Spleen (tissue), 11 donors: Measurements from ENCODE around the gene ROBO1. TPM values are rescaled to one million over a fixed set of nuclear protein-coding genes. Genes with fewer than 3 reads are reported as not detected.

Experiments used
- DNase-seq: peaks from one replicate; pipeline ENCODE4 v3.0.0-alpha.2; 2020
- H3K27ac ChIP-seq, 8 donors: fragments of 200-600 bp; sonication (generic) in 7 of 8; 1 replicate in 4 of 8; 2 replicates in 4 of 8; pipeline versions ENCODE4 v1.5.0 to v1.8.0; 2016 to 2021; ENCODE audit warnings: inconsistent platforms in 4 of 8, mild to moderate bottlenecking in 4 of 8, moderate library complexity in 1 of 8
- H3K27me3 ChIP-seq, 7 donors: fragments of 200-600 bp; sonication (generic) in 6 of 7; replicated peaks in 1 of 7; 1 replicate in 4 of 7; 2 replicates in 3 of 7; pipeline versions ENCODE4 v1.5.0 to v1.8.0; 2016 to 2021; ENCODE audit warnings: inconsistent platforms in 3 of 7, mild to moderate bottlenecking in 1 of 7
- H3K36me3 ChIP-seq, 6 donors: fragments of 200-600 bp; sonication (generic) in 5 of 6; 1 replicate in 4 of 6; 2 replicates in 2 of 6; pipeline versions ENCODE4 v1.5.0 to v1.8.0; 2016 to 2021; ENCODE audit warnings: inconsistent platforms in 2 of 6
- H3K4me1 ChIP-seq, 6 donors: fragments of 200-600 bp; sonication (generic) in 5 of 6; 1 replicate in 3 of 6; 2 replicates in 3 of 6; pipeline versions ENCODE4 v1.5.0 to v1.8.0; 2016 to 2021; ENCODE audit warnings: inconsistent platforms in 3 of 6
- H3K4me3 ChIP-seq, 8 donors: fragments of 200-600 bp; sonication (generic) in 7 of 8; 1 replicate in 4 of 8; 2 replicates in 4 of 8; pipeline versions ENCODE4 v1.5.0 to v1.8.0; 2016 to 2021; ENCODE audit warnings: inconsistent platforms in 4 of 8, mild to moderate bottlenecking in 4 of 8, moderate library complexity in 2 of 8
- H3K9me3 ChIP-seq, 8 donors: fragments of 200-600 bp; sonication (generic) in 7 of 8; 1 replicate in 4 of 8; 2 replicates in 4 of 8; pipeline versions ENCODE4 v1.5.0 to v1.8.0; 2016 to 2021; ENCODE audit warnings: inconsistent platforms in 4 of 8
- POLR2A ChIP-seq, 3 donors: fragments of 450-650 bp; IDR thresholded peaks; one replicate each; pipeline ENCODE4 v1.5.1; 2017; ENCODE audit warnings: antibody characterized with exemption in 3 of 3, mild to moderate bottlenecking in 1 of 3
- POLR2AphosphoS5 ChIP-seq, 3 donors: sonication (generic); formaldehyde crosslinking; IDR thresholded peaks; one replicate each; pipeline ENCODE4 v1.5.1; 2017; ENCODE audit warnings: antibody characterized with exemption in 3 of 3
- WGBS, 5 donors: extraction: QIAGEN DNeasy Blood & Tissue Kit in 3 of 5; methylation state at CpG; one replicate each; pipeline versions ENCODE4 v1.1.5 to v1.1.7; 2013 to 2018; 5-methylcytosine and 5-hydroxymethylcytosine counted together
- intact Hi-C: fragments of 100-400 bp; cut with DNase I; formaldehyde crosslinking; loops from one replicate; pipeline ENCODE4 v1.15.0; 2023; ENCODE audit warnings: low total_unique reads
- polyA plus RNA-seq, 3 donors: library from polyadenylated mRNA; stranded (reverse); fragments of 200-250 nt; gene quantifications; one replicate each; pipeline ENCODE4 v1.2.1, GENCODE V29; 2013
- total RNA-seq, 7 donors: library from RNA; depleted of rRNA in 3 of 7; stranded (reverse); fragments of >200 nt in 3 of 7; fragmentation: NEBNext Ultra II Directional in 4 of 7; extraction: Animal tissue kit (Norgen Biotek cat#: 25700) in 4 of 7; gene quantifications; one replicate each; pipeline versions ENCODE4 v1.1.0 to v1.2.1, GENCODE V29; 2016 to 2021
- TF ChIP-seq, protein P1 (sequence below), 11 experiments: fragments of 200-600 bp in 7 of 11; fragments of 450-650 bp in 4 of 11; sonication (generic) in 4 of 11; IDR thresholded peaks in 8 of 11; conservative IDR thresholded peaks in 3 of 11; 1 replicate in 7 of 11; 2 replicates in 4 of 11; pipeline versions ENCODE4 v1.4.0 to v1.8.0; 2016 to 2021; ENCODE audit warnings: antibody characterized with exemption in 11 of 11, inconsistent platforms in 4 of 11, mild to moderate bottlenecking in 1 of 11
- donor health status: healthy with polysubstance abuse.
- donor health status: DM: no; HTN: no; CAD: no; lungs with moderate emphysema.
- donor health status: DM: no; HTN: no; CAD: no.
- donor health status: Bipolar disorder and iron deficiency.
- donor health status: healthy.
- donor health status: DM: no; HTN: no; CAD: no.
- donor health status: DM: yes; HTN: yes; CAD: no.

ROBO1 gene
- total and polyA plus RNA-seq, 10 donors = 3.4 to 37.3 (median 26.0) TPM

DNA sequence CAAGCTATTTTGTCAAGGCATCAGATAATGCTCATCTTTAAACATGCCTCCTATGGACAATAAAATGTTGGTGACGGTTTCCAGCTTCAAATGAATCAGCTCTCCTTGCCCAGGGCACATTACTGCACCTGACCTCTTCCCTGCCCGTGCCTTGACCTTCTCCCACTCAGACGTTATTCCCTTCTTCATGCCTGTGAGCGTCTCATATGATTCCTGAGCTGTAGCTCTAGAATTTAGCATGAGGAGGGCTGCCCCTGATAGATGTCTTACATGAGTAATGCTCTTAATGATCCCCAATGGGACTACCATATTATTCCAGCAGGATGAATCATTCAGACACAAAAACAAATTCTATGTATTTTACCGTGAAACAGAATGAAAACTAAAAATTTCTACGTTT, 762.7 kb downstream of the ROBO1 start:
- no peak for DNase-seq
- Histone ChIP-seq H3K4me3 (no peak overlapping the region), H3K36me3 (no peaks in the 10 kb centered on the region), H3K27me3 (no peaks in the 10 kb centered on the region), H3K9me3 (peaks cover 0 to 3% (median 0%) of the 10 kb centered on the region in 8 donors), H3K27ac (no peak overlapping the region), H3K4me1 (peaks cover 0 to 4% (median 0%) of the 10 kb centered on the region in 6 donors)
- intact Hi-C loops = no loop called here
- WGBS, 5 donors = 77 to 89% (median 81%) methylated on average over 6 of the region's 6 CpGs
- TF ChIP-seq POLR2A (IDR thresholded peaks at IDR 0.05) (no peak), POLR2AphosphoS5 (IDR thresholded peaks at IDR 0.05) (no peak)

DNA sequence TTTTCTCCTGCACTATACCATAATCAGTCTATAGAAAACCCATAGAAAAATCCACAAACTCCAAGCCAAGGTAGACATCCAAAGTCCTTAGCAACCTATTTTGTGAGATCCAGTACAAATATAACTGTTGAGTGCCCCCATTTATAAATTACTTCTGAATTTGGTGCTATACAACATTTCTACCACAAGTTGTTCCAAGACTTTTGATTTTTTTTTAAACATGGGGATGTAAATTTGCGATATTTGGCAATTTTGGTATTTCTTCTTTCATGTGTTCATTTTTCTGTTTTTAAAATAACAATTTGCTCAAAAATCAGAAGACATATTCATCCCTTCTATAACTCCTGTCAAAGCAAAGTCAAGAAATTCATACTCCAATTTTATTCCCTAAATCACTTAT, 763.8 kb downstream of the ROBO1 start:
- Histone ChIP-seq H3K27ac (no peak overlapping the region), H3K9me3 (peaks cover 0 to 7% (median 4%) of the 10 kb centered on the region in 8 donors)

DNA sequence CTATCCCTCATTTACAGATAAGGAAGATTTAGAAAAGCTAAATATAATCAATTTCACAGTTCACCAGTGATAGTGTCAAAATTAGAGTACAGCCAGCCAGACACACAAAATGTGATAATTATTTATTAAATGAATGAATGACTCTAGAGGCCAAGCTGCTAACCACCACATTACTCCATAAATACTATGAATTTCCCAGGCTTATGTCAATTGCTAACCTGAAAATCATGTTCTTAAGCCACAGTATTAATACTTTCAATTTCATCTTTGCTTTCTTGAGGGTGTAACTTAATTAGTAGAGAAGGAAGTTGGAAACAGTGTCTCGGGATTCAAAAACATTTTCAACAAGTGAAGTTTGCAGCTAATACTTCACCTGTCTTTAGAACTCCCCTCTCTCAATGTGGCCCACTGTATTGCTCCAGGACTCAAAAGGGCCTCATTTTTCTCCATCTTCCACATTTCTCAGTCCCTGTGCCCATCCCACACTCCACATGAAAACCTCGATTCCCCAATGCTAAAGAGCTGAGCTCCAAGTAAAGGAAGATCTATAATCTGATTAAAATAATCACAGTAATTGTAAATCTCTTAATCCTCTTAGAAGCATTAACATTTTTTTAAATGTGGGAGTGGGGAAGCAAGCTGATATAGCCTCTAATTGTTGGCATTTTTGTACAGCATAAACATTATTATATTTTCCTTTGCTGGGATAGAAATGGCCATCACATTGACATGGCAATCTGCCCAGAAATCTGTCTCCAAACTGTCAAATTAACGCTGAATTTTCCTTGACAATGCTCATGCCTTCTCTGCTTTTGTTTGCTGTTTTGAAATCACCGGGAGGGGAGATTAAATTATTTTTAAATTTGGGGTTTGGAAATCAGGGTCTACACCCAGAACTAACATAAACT, 765.1 kb downstream of the ROBO1 start:
- WGBS, 5 donors = 44 to 62% (median 51%) methylated on average over 4 of the region's 4 CpGs

More for the DNA sequence above, 763.8 kb downstream of the ROBO1 start:
- Histone ChIP-seq H3K36me3 (no peaks in the 10 kb centered on the region), H3K4me3 (no peak overlapping the region), H3K4me1 (peaks cover 0 to 4% (median 0%) of the 10 kb centered on the region in 6 donors), H3K27me3 (no peaks in the 10 kb centered on the region)
- TF ChIP-seq POLR2AphosphoS5 (IDR thresholded peaks at IDR 0.05) = no peak
- TF ChIP-seq POLR2A (IDR thresholded peaks at IDR 0.05) = no peak
- TF ChIP-seq, protein P1, sequence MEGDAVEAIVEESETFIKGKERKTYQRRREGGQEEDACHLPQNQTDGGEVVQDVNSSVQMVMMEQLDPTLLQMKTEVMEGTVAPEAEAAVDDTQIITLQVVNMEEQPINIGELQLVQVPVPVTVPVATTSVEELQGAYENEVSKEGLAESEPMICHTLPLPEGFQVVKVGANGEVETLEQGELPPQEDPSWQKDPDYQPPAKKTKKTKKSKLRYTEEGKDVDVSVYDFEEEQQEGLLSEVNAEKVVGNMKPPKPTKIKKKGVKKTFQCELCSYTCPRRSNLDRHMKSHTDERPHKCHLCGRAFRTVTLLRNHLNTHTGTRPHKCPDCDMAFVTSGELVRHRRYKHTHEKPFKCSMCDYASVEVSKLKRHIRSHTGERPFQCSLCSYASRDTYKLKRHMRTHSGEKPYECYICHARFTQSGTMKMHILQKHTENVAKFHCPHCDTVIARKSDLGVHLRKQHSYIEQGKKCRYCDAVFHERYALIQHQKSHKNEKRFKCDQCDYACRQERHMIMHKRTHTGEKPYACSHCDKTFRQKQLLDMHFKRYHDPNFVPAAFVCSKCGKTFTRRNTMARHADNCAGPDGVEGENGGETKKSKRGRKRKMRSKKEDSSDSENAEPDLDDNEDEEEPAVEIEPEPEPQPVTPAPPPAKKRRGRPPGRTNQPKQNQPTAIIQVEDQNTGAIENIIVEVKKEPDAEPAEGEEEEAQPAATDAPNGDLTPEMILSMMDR (IDR thresholded peaks at IDR 0.05 in 8 of 11, conservative IDR thresholded peaks at IDR 0.05 in 3 of 11) = no peak
- 89 to 92% (median 91%) methylated on average over 1 of the region's 1 CpG for WGBS, 5 donors
- DNase-seq = no peak
- intact Hi-C loops = no loop called here

DNA sequence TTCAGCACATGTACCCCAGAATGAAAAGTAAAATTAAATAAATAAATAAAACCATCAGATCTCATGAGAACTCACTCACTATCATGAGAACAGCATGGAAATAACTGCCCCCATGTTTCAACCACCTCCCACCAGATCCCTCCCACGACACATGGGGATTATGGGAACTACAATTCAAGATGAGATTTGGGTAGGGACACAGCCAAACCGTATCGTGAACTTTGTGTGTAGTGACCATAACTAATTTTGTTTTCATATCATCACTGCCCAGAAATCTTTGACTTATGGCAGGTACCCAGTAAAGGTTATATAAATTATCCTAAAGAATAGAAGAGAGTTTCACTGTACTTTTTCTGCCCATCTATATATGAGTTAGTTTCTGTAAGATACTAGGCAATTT, 766.5 kb downstream of the ROBO1 start:
- TF ChIP-seq, protein P1 (IDR thresholded peaks at IDR 0.05 in 8 of 11, conservative IDR thresholded peaks at IDR 0.05 in 3 of 11) = no peak
- TF ChIP-seq POLR2A (IDR thresholded peaks at IDR 0.05) (no peak), POLR2AphosphoS5 (IDR thresholded peaks at IDR 0.05) (no peak)

More for the DNA sequence above, 765.1 kb downstream of the ROBO1 start:
- no peak for DNase-seq
- TF ChIP-seq POLR2AphosphoS5 (IDR thresholded peaks at IDR 0.05) (no peak), POLR2A (IDR thresholded peaks at IDR 0.05) (no peak)
- TF ChIP-seq, protein P1 (IDR thresholded peaks at IDR 0.05 in 8 of 11, conservative IDR thresholded peaks at IDR 0.05 in 3 of 11) = no peak
- peaks cover 0 to 10% (median 6%) of the 10 kb centered on the region in 8 donors for H3K9me3 ChIP-seq
- peaks cover 0 to 4% (median 0%) of the 10 kb centered on the region in 6 donors for H3K4me1 ChIP-seq
- H3K27ac ChIP-seq = no peak overlapping the region
- no peaks in the 10 kb centered on the region for H3K36me3 ChIP-seq
- intact Hi-C loops = no loop called here
- no peaks in the 10 kb centered on the region for H3K27me3 ChIP-seq
- H3K4me3 ChIP-seq = no peak overlapping the region

More for the DNA sequence above, 766.5 kb downstream of the ROBO1 start:
- DNase-seq = no peak
- peaks cover 0 to 10% (median 6%) of the 10 kb centered on the region in 8 donors for H3K9me3 ChIP-seq
- no peak overlapping the region for H3K4me3 ChIP-seq
- no peaks in the 10 kb centered on the region for H3K27me3 ChIP-seq
- H3K4me1 ChIP-seq = no peaks in the 10 kb centered on the region
- no peaks in the 10 kb centered on the region for H3K36me3 ChIP-seq
- intact Hi-C loops = no loop called here
- H3K27ac ChIP-seq = no peak overlapping the region
- WGBS, 5 donors = 84 to 96% (median 90%) methylated on average over 3 of the region's 3 CpGs
